KOPT-K1 (cell line): ENCODE results near the gene NAT9.

Experiments
- H3K27ac ChIP-seq: fragments of 200-600 bp; sonication (generic); 2 replicates; pipeline ENCODE4 v1.5.1; 2016; ENCODE audit warnings: antibody characterized with exemption, mild to moderate bottlenecking, low read depth, low read length; ENCODE audit not compliant: poor library complexity, severe bottlenecking
- H3K36me3 ChIP-seq: fragments of 200-600 bp; sonication (generic); 2 replicates; pipeline ENCODE4 v1.5.1; 2017; ENCODE audit warnings: antibody characterized with exemption, mild to moderate bottlenecking, low read length, moderate library complexity; ENCODE audit not compliant: insufficient read depth
- H3K9me3 ChIP-seq: fragments of 200-600 bp; sonication (generic); 2 replicates; pipeline ENCODE4 v1.5.1; 2017; ENCODE audit warnings: antibody characterized with exemption, low read length, mild to moderate bottlenecking; ENCODE audit not compliant: insufficient read depth, poor library complexity, severe bottlenecking

NAT9 gene

GRCh38 chr17:74810699-74811485 lies 34.7 kb upstream of the NAT9 start:
- H3K36me3 ChIP-seq = peaks cover 46% of the 10 kb centered on the region
- H3K27ac ChIP-seq = no peak overlapping the region
- no peaks in the 10 kb centered on the region for H3K9me3 ChIP-seq

GRCh38 chr17:74808714-74809430 lies 32.7 kb upstream of the NAT9 start:
- Histone ChIP-seq H3K27ac (no peak overlapping the region), H3K9me3 (no peaks in the 10 kb centered on the region), H3K36me3 (peaks cover 46% of the 10 kb centered on the region)

GRCh38 chr17:74807925-74808324 lies 31.8 kb upstream of the NAT9 start:
- Histone ChIP-seq H3K9me3 (no peaks in the 10 kb centered on the region), H3K27ac (no peak overlapping the region), H3K36me3 (peaks cover 48% of the 10 kb centered on the region)

GRCh38 chr17:74807441-74807840 lies 31.3 kb upstream of the NAT9 start:
- no peaks in the 10 kb centered on the region for H3K9me3 ChIP-seq
- no peak overlapping the region for H3K27ac ChIP-seq
- H3K36me3 ChIP-seq = peaks cover 47% of the 10 kb centered on the region

- H3K36me3 ChIP-seq = peaks cover 50% of the 10 kb centered on the region
- H3K9me3 ChIP-seq = no peaks in the 10 kb centered on the region
- no peak overlapping the region for H3K27ac ChIP-seq
These were observed 30.2 kb upstream of the NAT9 start for GRCh38 chr17:74806334-74806733.

- no peaks in the 10 kb centered on the region for H3K9me3 ChIP-seq
- peaks cover 51% of the 10 kb centered on the region for H3K36me3 ChIP-seq
- no peak overlapping the region for H3K27ac ChIP-seq
These were observed 29.4 kb upstream of the NAT9 start for GRCh38 chr17:74805591-74805991.

GRCh38 chr17:74804683-74805082 lies 28.5 kb upstream of the NAT9 start:
- Histone ChIP-seq H3K27ac (no peak overlapping the region), H3K9me3 (no peaks in the 10 kb centered on the region), H3K36me3 (peaks cover 52% of the 10 kb centered on the region)

GRCh38 chr17:74803971-74804370 lies 27.8 kb upstream of the NAT9 start:
- no peak overlapping the region for H3K27ac ChIP-seq
- H3K9me3 ChIP-seq = no peaks in the 10 kb centered on the region
- peaks cover 59% of the 10 kb centered on the region for H3K36me3 ChIP-seq

GRCh38 chr17:74803388-74803930 lies 27.3 kb upstream of the NAT9 start:
- peaks cover 64% of the 10 kb centered on the region for H3K36me3 ChIP-seq
- H3K9me3 ChIP-seq = no peaks in the 10 kb centered on the region
- no peak overlapping the region for H3K27ac ChIP-seq

- H3K27ac ChIP-seq = no peak overlapping the region
- peaks cover 69% of the 10 kb centered on the region for H3K36me3 ChIP-seq
- no peaks in the 10 kb centered on the region for H3K9me3 ChIP-seq
These were observed 25.8 kb upstream of the NAT9 start for GRCh38 chr17:74801896-74802295.

- Histone ChIP-seq H3K9me3 (no peaks in the 10 kb centered on the region), H3K27ac (no peak overlapping the region), H3K36me3 (peaks cover 81% of the 10 kb centered on the region)
These were observed 24.4 kb upstream of the NAT9 start for GRCh38 chr17:74800531-74800930.

GRCh38 chr17:74799097-74799496 lies 23.0 kb upstream of the NAT9 start:
- peaks cover 92% of the 10 kb centered on the region for H3K36me3 ChIP-seq
- no peaks in the 10 kb centered on the region for H3K9me3 ChIP-seq
- H3K27ac ChIP-seq = no peak overlapping the region

GRCh38 chr17:74798239-74798707 lies 22.1 kb upstream of the NAT9 start:
- Histone ChIP-seq H3K9me3 (no peaks in the 10 kb centered on the region), H3K36me3 (peaks cover 93% of the 10 kb centered on the region), H3K27ac (no peak overlapping the region)

- peaks cover 94% of the 10 kb centered on the region for H3K36me3 ChIP-seq
- H3K9me3 ChIP-seq = no peaks in the 10 kb centered on the region
- H3K27ac ChIP-seq = no peak overlapping the region
These were observed 21.7 kb upstream of the NAT9 start for GRCh38 chr17:74797824-74798223.

GRCh38 chr17:74796866-74797265 lies 20.7 kb upstream of the NAT9 start:
- H3K36me3 ChIP-seq = peaks cover 91% of the 10 kb centered on the region
- H3K9me3 ChIP-seq = no peaks in the 10 kb centered on the region
- H3K27ac ChIP-seq = no peak overlapping the region
